HCT116 (cell line): ENCODE data around the gene CASP9.
"Not testable (repeated sequence)": the region's sequence is repeated elsewhere in the genome, so short reads cannot be mapped to it uniquely, and the experiment has no call there.

Source experiments
- CBX3 ChIP-seq: IDR thresholded peaks from 2 replicates; pipeline ENCODE4 v1.6.1; 2012; ENCODE audit warnings: low read depth
- CEBPB ChIP-seq: IDR thresholded peaks from 2 replicates; pipeline ENCODE4 v1.6.1; 2012; ENCODE audit warnings: low read depth
- EZH2phosphoT487 ChIP-seq: fragments of 200-600 bp; IDR thresholded peaks from 2 replicates; pipeline ENCODE4 v1.6.1; 2018; ENCODE audit warnings: antibody characterized with exemption, borderline replicate concordance
- POLR2A ChIP-seq: IDR thresholded peaks from 2 replicates; pipeline ENCODE4 v1.7.0; 2011; ENCODE audit warnings: borderline replicate concordance; ENCODE audit not compliant: insufficient read depth, insufficient read length; ENCODE audit errors: extremely low read depth
- RAD21 ChIP-seq: IDR thresholded peaks from 2 replicates; pipeline ENCODE4 v1.6.1; 2012; ENCODE audit warnings: low read depth, mild to moderate bottlenecking
- SP1 ChIP-seq: IDR thresholded peaks from 2 replicates; pipeline ENCODE4 v1.6.1; 2012; ENCODE audit warnings: low read depth
- YY1 ChIP-seq: IDR thresholded peaks from 2 replicates; pipeline ENCODE4 v1.6.1; 2011; ENCODE audit warnings: low read length, low read depth, moderate library complexity, mild to moderate bottlenecking; ENCODE audit not compliant: insufficient replicate concordance; ENCODE audit errors: extremely low read depth
- ZFX ChIP-seq: fragments of 450-650 bp; IDR thresholded peaks from 2 replicates; pipeline ENCODE4 v1.6.1; 2017
- TF ChIP-seq, protein P1 (sequence below), 3 experiments: fragments of 200-600 bp in 1 of 3; sonication (generic) in 1 of 3; IDR thresholded peaks in 2 of 3; conservative IDR thresholded peaks in 1 of 3; 2 replicates each; pipeline ENCODE4 v1.5.1; 2012 to 2017; ENCODE audit warnings: low read depth in 2 of 3, low read length in 2 of 3, antibody characterized with exemption in 1 of 3, borderline replicate concordance in 1 of 3, control low read depth in 1 of 3, mild to moderate bottlenecking in 1 of 3, mixed read lengths in 1 of 3, mixed run types in 1 of 3, moderate library complexity in 1 of 3; ENCODE audit not compliant: insufficient read depth in 1 of 3
- TF ChIP-seq, protein P2 (sequence below): IDR thresholded peaks from 2 replicates; pipeline ENCODE4 v1.6.1; 2012

DNA sequence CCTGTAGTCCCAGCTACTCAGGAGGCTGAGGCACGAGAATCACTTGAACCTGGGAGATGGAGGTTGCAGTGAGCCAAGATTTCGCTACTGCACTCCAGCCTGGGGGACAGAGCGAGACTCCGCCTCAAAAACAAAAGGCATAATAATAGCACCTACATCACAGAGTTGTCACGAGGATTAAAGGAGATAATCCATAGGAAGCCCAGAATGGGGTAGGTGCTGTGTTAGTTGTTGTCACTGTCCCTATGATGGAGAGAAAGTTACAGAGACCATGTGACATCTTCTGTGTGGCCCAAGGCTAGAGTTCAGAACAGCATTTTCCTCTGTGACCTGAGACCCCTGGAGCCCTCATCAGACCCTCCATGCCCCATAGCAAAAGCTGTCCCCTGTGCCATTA lies 60.1 kb downstream of the CASP9 start:
- TF ChIP-seq SP1, RAD21, CEBPB, CBX3, POLR2A, YY1, EZH2phosphoT487, ZFX: not testable (repeated sequence)
- TF ChIP-seq, protein P1, sequence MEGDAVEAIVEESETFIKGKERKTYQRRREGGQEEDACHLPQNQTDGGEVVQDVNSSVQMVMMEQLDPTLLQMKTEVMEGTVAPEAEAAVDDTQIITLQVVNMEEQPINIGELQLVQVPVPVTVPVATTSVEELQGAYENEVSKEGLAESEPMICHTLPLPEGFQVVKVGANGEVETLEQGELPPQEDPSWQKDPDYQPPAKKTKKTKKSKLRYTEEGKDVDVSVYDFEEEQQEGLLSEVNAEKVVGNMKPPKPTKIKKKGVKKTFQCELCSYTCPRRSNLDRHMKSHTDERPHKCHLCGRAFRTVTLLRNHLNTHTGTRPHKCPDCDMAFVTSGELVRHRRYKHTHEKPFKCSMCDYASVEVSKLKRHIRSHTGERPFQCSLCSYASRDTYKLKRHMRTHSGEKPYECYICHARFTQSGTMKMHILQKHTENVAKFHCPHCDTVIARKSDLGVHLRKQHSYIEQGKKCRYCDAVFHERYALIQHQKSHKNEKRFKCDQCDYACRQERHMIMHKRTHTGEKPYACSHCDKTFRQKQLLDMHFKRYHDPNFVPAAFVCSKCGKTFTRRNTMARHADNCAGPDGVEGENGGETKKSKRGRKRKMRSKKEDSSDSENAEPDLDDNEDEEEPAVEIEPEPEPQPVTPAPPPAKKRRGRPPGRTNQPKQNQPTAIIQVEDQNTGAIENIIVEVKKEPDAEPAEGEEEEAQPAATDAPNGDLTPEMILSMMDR (IDR thresholded peaks at IDR 0.05 in 2 of 3, conservative IDR thresholded peaks at IDR 0.05 in 1 of 3; ENCODE audit: borderline replicate concordance in 1 of 3, insufficient read depth in 1 of 3, low read depth in 2 of 3, low read length in 2 of 3), result not testable (repeated sequence)
- TF ChIP-seq, protein P2, sequence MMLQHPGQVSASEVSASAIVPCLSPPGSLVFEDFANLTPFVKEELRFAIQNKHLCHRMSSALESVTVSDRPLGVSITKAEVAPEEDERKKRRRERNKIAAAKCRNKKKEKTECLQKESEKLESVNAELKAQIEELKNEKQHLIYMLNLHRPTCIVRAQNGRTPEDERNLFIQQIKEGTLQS, result not testable (repeated sequence)
